Brain microvascular endothelial cell (primary cell): ENCODE data around the gene TFR2.

Experiments
- DNase-seq: peaks from one replicate; pipeline ENCODE4 v3.0.0-alpha.2; 2020
- H3K27ac ChIP-seq: fragments of 250-450 bp; sonication (Bioruptor Pico); 2 replicates; pipeline ENCODE4 v1.5.1; 2020; ENCODE audit warnings: mild to moderate bottlenecking, moderate library complexity
- H3K27me3 ChIP-seq: fragments of 250-450 bp; sonication (Bioruptor Pico); replicated peaks from 2 replicates; pipeline ENCODE4 v1.5.1; 2020; ENCODE audit warnings: mild to moderate bottlenecking
- H3K36me3 ChIP-seq: fragments of 250-450 bp; sonication (Bioruptor Pico); replicated peaks from 2 replicates; pipeline ENCODE4 v1.5.1; 2020; ENCODE audit warnings: mild to moderate bottlenecking
- H3K4me3 ChIP-seq: 2 replicates; pipeline ENCODE4 v1.5.1; 2011; ENCODE audit warnings: low read depth, mild to moderate bottlenecking, control low read depth, low read length, moderate library complexity
- CTCF ChIP-seq: IDR thresholded peaks from 2 replicates; pipeline ENCODE4 v1.5.1; 2011; ENCODE audit warnings: low read depth, mild to moderate bottlenecking, moderate library complexity, low read length, control low read depth, inconsistent platforms; ENCODE audit errors: missing control alignments
- in situ Hi-C: cut with HindIII; loops from 2 replicates; pipeline ENCODE4 v1.10.0; 2017; ENCODE audit warnings: low sequenced_read_pairs, low pct_ligation_motif_present

The TFR2 gene

GRCh38 chr7:100571829-100572116, 69.6 kb downstream of the TFR2 start:
- in situ Hi-C loops, result no loop called here

DNA sequence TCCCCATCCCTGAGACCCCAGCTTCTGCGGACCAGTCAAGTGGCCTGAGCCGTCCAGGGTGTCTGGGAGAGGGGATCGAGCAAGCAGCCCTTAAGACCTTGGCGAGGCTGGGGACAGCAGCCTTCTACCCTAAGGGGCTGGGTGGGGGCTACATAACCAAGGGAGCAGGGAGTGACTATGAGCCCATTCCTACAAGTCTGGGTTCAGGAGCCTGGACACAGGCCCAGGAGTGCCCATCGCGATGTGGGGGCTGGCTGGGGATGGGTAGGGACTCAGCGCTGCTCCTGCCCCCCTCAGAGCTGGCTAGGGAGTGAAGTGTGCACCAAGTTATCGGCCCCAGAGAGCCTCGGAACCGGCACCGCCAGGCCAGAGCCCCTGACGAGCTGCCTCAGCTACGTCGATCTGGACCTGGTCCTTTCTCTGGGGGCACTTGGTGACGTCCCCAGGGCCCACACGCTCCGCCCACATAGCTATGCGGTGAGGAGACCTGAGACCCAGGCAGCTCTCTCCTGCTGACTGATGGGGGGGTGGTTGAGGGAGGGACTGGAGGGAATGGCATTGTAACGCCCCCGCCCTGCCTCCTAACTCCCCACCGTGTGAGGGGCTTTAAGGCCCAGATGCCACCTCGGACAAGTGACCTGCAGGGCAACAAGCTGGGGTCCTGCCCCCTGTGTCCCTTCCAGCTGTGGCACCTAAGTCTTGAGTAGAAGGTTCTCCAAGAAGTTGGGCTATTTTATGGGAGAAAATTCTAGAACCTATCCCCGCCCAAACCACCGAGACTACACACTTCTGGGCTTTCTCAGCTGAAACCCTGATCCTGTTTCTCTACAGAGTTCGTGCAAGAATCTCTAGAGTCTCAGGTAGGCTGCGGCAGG, 70.2 kb downstream of the TFR2 start:
- H3K27me3 ChIP-seq, result no peaks in the 10 kb centered on the region
- H3K4me3 ChIP-seq, result no peak overlapping the region
- peaks cover 24% of the 10 kb centered on the region for H3K36me3 ChIP-seq
- in situ Hi-C loops, result no loop called here
- DNase-seq, result no peak
- no peak overlapping the region for H3K27ac ChIP-seq
- TF ChIP-seq CTCF, result no peak

More at GRCh38 chr7:100571829-100572116, 69.6 kb downstream of the TFR2 start:
- no peak for DNase-seq
- H3K4me3 ChIP-seq, result no peak overlapping the region
- no peak for TF ChIP-seq CTCF
- H3K27ac ChIP-seq, result no peak overlapping the region
- H3K27me3 ChIP-seq, result no peaks in the 10 kb centered on the region
- peaks cover 30% of the 10 kb centered on the region for H3K36me3 ChIP-seq
